ENCODE results near the gene KIAA0753. TPM values are rescaled to one million over a fixed set of nuclear protein-coding genes. Genes with fewer than 3 reads are reported as not detected.

KIAA0753 gene
- total RNA-seq, 1 experiment from 2014 or later: 18.3 TPM

GRCh38 chr17:6544011-6544370, 96.5 kb downstream of the KIAA0753 start (continued):
- TF ChIP-seq, protein P1, sequence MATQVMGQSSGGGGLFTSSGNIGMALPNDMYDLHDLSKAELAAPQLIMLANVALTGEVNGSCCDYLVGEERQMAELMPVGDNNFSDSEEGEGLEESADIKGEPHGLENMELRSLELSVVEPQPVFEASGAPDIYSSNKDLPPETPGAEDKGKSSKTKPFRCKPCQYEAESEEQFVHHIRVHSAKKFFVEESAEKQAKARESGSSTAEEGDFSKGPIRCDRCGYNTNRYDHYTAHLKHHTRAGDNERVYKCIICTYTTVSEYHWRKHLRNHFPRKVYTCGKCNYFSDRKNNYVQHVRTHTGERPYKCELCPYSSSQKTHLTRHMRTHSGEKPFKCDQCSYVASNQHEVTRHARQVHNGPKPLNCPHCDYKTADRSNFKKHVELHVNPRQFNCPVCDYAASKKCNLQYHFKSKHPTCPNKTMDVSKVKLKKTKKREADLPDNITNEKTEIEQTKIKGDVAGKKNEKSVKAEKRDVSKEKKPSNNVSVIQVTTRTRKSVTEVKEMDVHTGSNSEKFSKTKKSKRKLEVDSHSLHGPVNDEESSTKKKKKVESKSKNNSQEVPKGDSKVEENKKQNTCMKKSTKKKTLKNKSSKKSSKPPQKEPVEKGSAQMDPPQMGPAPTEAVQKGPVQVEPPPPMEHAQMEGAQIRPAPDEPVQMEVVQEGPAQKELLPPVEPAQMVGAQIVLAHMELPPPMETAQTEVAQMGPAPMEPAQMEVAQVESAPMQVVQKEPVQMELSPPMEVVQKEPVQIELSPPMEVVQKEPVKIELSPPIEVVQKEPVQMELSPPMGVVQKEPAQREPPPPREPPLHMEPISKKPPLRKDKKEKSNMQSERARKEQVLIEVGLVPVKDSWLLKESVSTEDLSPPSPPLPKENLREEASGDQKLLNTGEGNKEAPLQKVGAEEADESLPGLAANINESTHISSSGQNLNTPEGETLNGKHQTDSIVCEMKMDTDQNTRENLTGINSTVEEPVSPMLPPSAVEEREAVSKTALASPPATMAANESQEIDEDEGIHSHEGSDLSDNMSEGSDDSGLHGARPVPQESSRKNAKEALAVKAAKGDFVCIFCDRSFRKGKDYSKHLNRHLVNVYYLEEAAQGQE (IDR thresholded peaks at IDR 0.05; ENCODE audit: low read depth): no peak
- TF ChIP-seq EZH2phosphoT487 (IDR thresholded peaks at IDR 0.05; ENCODE audit: borderline replicate concordance) (no peak), TCF7L2 (IDR thresholded peaks at IDR 0.05; ENCODE audit: borderline replicate concordance, extremely low read depth, insufficient read depth, insufficient read length) (no peak), JUND (IDR thresholded peaks at IDR 0.05) (no peak), SP1 (IDR thresholded peaks at IDR 0.05; ENCODE audit: low read depth) (no peak), POLR2A (IDR thresholded peaks at IDR 0.05; ENCODE audit: borderline replicate concordance, extremely low read depth, insufficient read depth, insufficient read length) (no peak), MAX (IDR thresholded peaks at IDR 0.05) (no peak), CEBPB (IDR thresholded peaks at IDR 0.05; ENCODE audit: low read depth) (no peak)

DNA sequence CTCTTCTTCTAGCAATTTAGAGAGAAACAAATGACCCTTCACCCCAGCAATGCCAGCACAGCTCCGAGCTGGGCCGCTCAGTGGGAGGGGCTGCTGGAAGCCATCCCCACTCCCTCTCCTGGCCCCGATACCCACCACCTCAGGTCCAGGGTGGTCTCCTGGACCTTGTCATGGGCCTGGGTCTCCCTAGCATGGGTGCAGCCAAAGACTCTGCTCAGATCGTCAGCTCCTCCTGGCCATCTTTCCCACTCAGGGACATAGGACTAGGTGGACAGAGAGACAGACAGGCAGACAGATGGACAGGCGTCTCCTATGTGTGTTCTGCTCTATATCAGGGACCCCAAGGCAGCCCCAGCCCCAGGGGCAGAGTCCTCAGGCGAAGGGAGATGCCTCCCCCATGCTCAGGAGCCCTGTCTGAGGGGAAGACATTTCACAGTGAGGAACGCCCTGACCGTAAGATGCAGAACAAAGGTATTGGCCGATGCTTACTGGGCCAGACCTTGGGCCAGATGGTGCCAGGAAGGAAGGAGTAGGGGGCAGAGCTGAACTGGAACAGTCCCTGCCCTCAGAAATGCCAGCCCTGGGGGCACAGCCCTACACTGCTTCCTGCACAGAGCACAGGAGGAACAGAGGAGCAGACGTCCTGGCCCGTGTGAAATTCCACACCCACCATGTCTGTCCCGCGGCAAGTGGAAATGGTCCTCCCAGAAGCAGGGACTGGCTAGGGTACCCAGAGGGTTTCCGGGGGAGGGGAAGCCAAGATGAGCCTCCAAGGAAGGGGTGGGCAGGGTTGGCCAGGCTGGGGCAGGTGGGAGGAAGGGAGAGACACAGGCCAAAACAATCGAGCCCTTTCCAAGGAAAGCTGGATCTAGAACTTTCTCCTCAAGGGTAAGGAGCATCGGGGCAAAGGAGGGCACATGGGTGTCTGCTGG, 97.2 kb downstream of the KIAA0753 start:
- CTCF ChIA-PET: no interaction called here
- H2AFZ ChIP-seq (ENCODE audit: low read depth, low read length, poor library complexity, severe bottlenecking): no peak overlapping the region
- H3K79me2 ChIP-seq (ENCODE audit: insufficient read depth, low read length): no peaks in the 10 kb centered on the region
- H4K20me1 ChIP-seq (ENCODE audit: insufficient read depth): no peaks in the 10 kb centered on the region
- no peak for TF ChIP-seq ZFX (IDR thresholded peaks at IDR 0.05)
- TF ChIP-seq, protein P1 (IDR thresholded peaks at IDR 0.05; ENCODE audit: low read depth): no peak
- TF ChIP-seq TCF7L2 (IDR thresholded peaks at IDR 0.05; ENCODE audit: borderline replicate concordance, extremely low read depth, insufficient read depth, insufficient read length): no peak
- no peak for TF ChIP-seq ATF3 (IDR thresholded peaks at IDR 0.05)
- no peak for TF ChIP-seq POLR2A (IDR thresholded peaks at IDR 0.05; ENCODE audit: borderline replicate concordance, extremely low read depth, insufficient read depth, insufficient read length)
- TF ChIP-seq EZH2phosphoT487 (IDR thresholded peaks at IDR 0.05; ENCODE audit: borderline replicate concordance): no peak
- no peak for TF ChIP-seq FOSL1 (IDR thresholded peaks at IDR 0.05; ENCODE audit: low read depth)
- no peak for TF ChIP-seq SRF (IDR thresholded peaks at IDR 0.05; ENCODE audit: low read depth)
- TF ChIP-seq EZH2 (IDR thresholded peaks at IDR 0.05): no peak
- no peak for TF ChIP-seq ZBTB33 (IDR thresholded peaks at IDR 0.05; ENCODE audit: extremely low read depth, insufficient replicate concordance, low read length)
- intact Hi-C loops (cut with micrococcal nuclease): no loop called here
- H3K9ac ChIP-seq (ENCODE audit: low read length): no peak overlapping the region
- no peaks in the 10 kb centered on the region for H3K36me3 ChIP-seq (ENCODE audit: control insufficient read depth in 1 of 2, insufficient read depth in 2 of 2, low read length in 2 of 2)
- RAD21 ChIA-PET (ENCODE audit: low non-redundant PET in 1 of 2, low total read pairs in 2 of 2, uncharacterized antibody in 2 of 2, unreplicated experiment in 2 of 2): no interaction called here
- no peak overlapping the region for H3K27ac ChIP-seq (ENCODE audit: low read depth, low read length)
- POLR2A ChIA-PET: no interaction called here
- ATAC-seq (no peak), DNase-seq (ENCODE audit: low read depth, low spot score) (no peak)
- no peaks in the 10 kb centered on the region for H3K4me1 ChIP-seq (ENCODE audit: control insufficient read depth in 1 of 2, insufficient read depth in 2 of 2, low read length in 2 of 2)
- no peaks in the 10 kb centered on the region for H3K27me3 ChIP-seq (ENCODE audit: insufficient read depth, low read length)
- no TSS peak for BruUV-seq (replicated peaks)
- H3K9me2 ChIP-seq (ENCODE audit: insufficient read depth): no peaks in the 10 kb centered on the region
- no peak overlapping the region for H3K4me3 ChIP-seq (replicated peaks in 1 of 2; ENCODE audit: low read depth in 1 of 2, low read length in 2 of 2)
- no peak overlapping the region for H3K4me2 ChIP-seq (ENCODE audit: low read length)
- no peaks in the 10 kb centered on the region for H3K9me3 ChIP-seq (ENCODE audit: control insufficient read depth in 1 of 2, insufficient read depth in 1 of 2, low read depth in 1 of 2, low read length in 2 of 2)
